A673 (cell line): ENCODE measurements around the gene STIMATE. TPM values are rescaled to one million over a fixed set of nuclear protein-coding genes. Genes with fewer than 3 reads are reported as not detected.

ENCODE experiments used
- BruUV-seq: library from RNA; stranded (reverse); fragments of 400-500 nt; replicated peaks from 2 replicates; lab custom pipeline; 2021; lab: Mats Ljungman, UMichigan
- CTCF ChIA-PET: fragments of 300-600 bp; sonication (Branson Sonifier 250); formaldehyde crosslinking; loops from one replicate; lab custom pipeline; 2022; ENCODE audit warnings: antibody characterized with exemption; lab: Charles Lee
- POLR2A ChIA-PET: fragments of 300-600 bp; sonication (Branson Sonifier 250); formaldehyde crosslinking; loops from one replicate; lab custom pipeline; 2022; ENCODE audit warnings: antibody characterized with exemption; ENCODE audit not compliant: low non-redundant PET; lab: Charles Lee
- DNase-seq: peaks from one replicate; pipeline ENCODE4 v3.0.0-alpha.2; 2015; ENCODE audit warnings: low spot score
- H3K27ac ChIP-seq: fragments of 200-600 bp; sonication (generic); 2 replicates; pipeline ENCODE4 v1.5.1; 2016; ENCODE audit warnings: mixed run types, low read depth, mild to moderate bottlenecking, mixed read lengths, antibody characterized with exemption, low read length; ENCODE audit not compliant: poor library complexity, severe bottlenecking
- H3K27me3 ChIP-seq: fragments of 200-600 bp; sonication (generic); replicated peaks from 2 replicates; pipeline ENCODE4 v1.6.1; 2017; ENCODE audit warnings: mixed run types, low read depth, mild to moderate bottlenecking, mixed read lengths, antibody characterized with exemption, low read length; ENCODE audit not compliant: insufficient read depth, poor library complexity
- H3K36me3 ChIP-seq: fragments of 200-600 bp; sonication (generic); 2 replicates; pipeline ENCODE4 v1.6.1; 2016; ENCODE audit warnings: mixed run types, mild to moderate bottlenecking, mixed read lengths, antibody characterized with exemption, low read length; ENCODE audit not compliant: insufficient read depth, poor library complexity, severe bottlenecking
- H3K4me1 ChIP-seq: fragments of 200-600 bp; sonication (generic); 2 replicates; pipeline ENCODE4 v1.6.1; 2017; ENCODE audit warnings: mixed run types, mild to moderate bottlenecking, mixed read lengths, antibody characterized with exemption, low read length; ENCODE audit not compliant: insufficient read depth, poor library complexity, severe bottlenecking
- H3K4me3 ChIP-seq: fragments of 200-600 bp; sonication (generic); 2 replicates; pipeline ENCODE4 v1.5.1; 2016; ENCODE audit warnings: low read depth, mixed run types, mild to moderate bottlenecking, mixed read lengths, low read length; ENCODE audit not compliant: poor library complexity, severe bottlenecking
- H3K9me3 ChIP-seq: fragments of 200-600 bp; sonication (generic); 2 replicates; pipeline ENCODE4 v1.6.1; 2016; ENCODE audit warnings: mixed run types, low read depth, mild to moderate bottlenecking, mixed read lengths, antibody characterized with exemption, low read length; ENCODE audit not compliant: poor library complexity, severe bottlenecking
- CTCF ChIP-seq: fragments of 300-800, 200-600 bp; sonication (generic); conservative IDR thresholded peaks from 2 replicates; pipeline ENCODE4 v1.5.1; 2017; ENCODE audit warnings: low read depth, mild to moderate bottlenecking, antibody characterized with exemption, low read length, moderate library complexity, mixed read lengths
- EZH2 ChIP-seq: fragments of 200-600 bp; sonication (generic); IDR thresholded peaks from 2 replicates; pipeline ENCODE4 v1.6.1; 2017; ENCODE audit warnings: borderline replicate concordance, low read depth, mild to moderate bottlenecking, mixed read lengths, antibody characterized with exemption, low read length; ENCODE audit not compliant: poor library complexity, severe bottlenecking
- intact Hi-C: fragments of 100-400 bp; cut with micrococcal nuclease; formaldehyde crosslinking; loops from one replicate; pipeline ENCODE4 v1.10.0; 2022; ENCODE audit not compliant: unreplicated experiment
- total RNA-seq: library from RNA; stranded (reverse); gene quantifications from 2 replicates; pipeline ENCODE4 v1.2.3, GENCODE V29; 2021

STIMATE gene
- total RNA-seq, 1 experiment from 2014 or later: 11.3 TPM

GRCh38 chr3:52847726-52848125, 49.6 kb downstream of the STIMATE start:
- no peaks in the 10 kb centered on the region for H3K4me1 ChIP-seq
- no peak for TF ChIP-seq CTCF
- no peak for TF ChIP-seq EZH2
- H3K27me3 ChIP-seq: no peaks in the 10 kb centered on the region
- no peak overlapping the region for H3K27ac ChIP-seq
- no TSS peak for BruUV-seq
- no peaks in the 10 kb centered on the region for H3K9me3 ChIP-seq
- POLR2A ChIA-PET: no interaction called here
- DNase-seq: no peak
- H3K4me3 ChIP-seq: no peak overlapping the region
- H3K36me3 ChIP-seq: no peaks in the 10 kb centered on the region
- intact Hi-C loops: no loop called here
- CTCF ChIA-PET: no interaction called here

GRCh38 chr3:52847241-52847640, 50.1 kb downstream of the STIMATE start:
- no peak for TF ChIP-seq CTCF
- TF ChIP-seq EZH2: no peak
- intact Hi-C loops: no loop called here
- H3K4me1 ChIP-seq: no peaks in the 10 kb centered on the region
- ChIA-PET POLR2A (no interaction called here), CTCF (no interaction called here)
- no peaks in the 10 kb centered on the region for H3K36me3 ChIP-seq
- no peaks in the 10 kb centered on the region for H3K9me3 ChIP-seq
- H3K27ac ChIP-seq: no peak overlapping the region
- H3K4me3 ChIP-seq: no peak overlapping the region
- no peaks in the 10 kb centered on the region for H3K27me3 ChIP-seq
- no TSS peak for BruUV-seq
- DNase-seq: no peak

- no peak for TF ChIP-seq CTCF
- no peak for TF ChIP-seq EZH2
- no peaks in the 10 kb centered on the region for H3K4me1 ChIP-seq
- no peaks in the 10 kb centered on the region for H3K27me3 ChIP-seq
- H3K9me3 ChIP-seq: no peaks in the 10 kb centered on the region
- no TSS peak for BruUV-seq
- ChIA-PET POLR2A (no interaction called here), CTCF (no interaction called here)
- intact Hi-C loops: no loop called here
- DNase-seq: no peak
- H3K36me3 ChIP-seq: no peaks in the 10 kb centered on the region
- no peak overlapping the region for H3K4me3 ChIP-seq
- H3K27ac ChIP-seq: no peak overlapping the region
Measured at GRCh38 chr3:52846432-52846965, 50.8 kb downstream of the STIMATE start.
